ENCODE measurements around the gene MPND. TPM values are rescaled to one million over a fixed set of nuclear protein-coding genes. Genes with fewer than 3 reads are reported as not detected.
A peak's percentile ranks its signal among the peaks of the same experiment; 100 is the strongest.

The MPND gene
- total and polyA plus RNA-seq, 2 of the 13 experiments (the other 11 are each of a cell fraction or from before 2014, with no cell fraction given) = 10.8 to 15.8 TPM

DNA sequence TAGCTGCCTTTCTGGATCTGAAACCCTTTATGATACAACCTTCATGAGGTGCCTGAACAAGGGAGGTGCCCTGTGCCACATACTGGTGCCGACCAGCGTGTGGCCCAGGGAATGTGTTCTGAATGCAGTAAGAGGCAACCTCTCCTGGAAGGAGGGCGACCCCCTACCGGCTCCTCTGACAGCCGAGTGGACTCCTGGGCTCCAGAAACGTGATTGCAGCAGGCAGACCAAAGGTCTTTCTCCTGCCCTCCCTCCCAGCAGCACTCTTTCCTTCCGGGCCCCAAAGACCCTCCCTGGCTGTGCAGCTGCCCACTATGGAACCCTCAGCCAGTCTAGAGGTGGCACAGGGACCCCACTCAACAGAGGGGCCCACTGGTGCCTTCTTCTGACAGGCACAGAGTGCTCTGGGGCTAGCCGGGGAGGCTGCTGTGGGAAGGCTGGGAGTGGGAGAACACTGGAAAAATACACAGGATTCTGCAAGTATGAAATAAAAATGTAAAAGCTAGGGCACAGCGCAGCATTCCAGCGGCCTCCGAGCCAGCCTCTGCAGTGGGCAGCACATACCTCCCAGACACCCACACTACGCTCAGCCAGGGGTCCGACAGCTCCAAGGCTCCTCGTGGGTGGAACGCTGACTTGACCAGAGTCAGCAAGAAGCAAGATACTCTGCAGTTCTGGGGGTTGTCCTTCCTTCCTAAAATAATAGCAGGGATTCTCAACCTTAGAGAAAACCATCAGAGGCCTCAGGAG lies 42.1 kb downstream of the MPND start (continued):
- TF ChIP-seq, protein P1, sequence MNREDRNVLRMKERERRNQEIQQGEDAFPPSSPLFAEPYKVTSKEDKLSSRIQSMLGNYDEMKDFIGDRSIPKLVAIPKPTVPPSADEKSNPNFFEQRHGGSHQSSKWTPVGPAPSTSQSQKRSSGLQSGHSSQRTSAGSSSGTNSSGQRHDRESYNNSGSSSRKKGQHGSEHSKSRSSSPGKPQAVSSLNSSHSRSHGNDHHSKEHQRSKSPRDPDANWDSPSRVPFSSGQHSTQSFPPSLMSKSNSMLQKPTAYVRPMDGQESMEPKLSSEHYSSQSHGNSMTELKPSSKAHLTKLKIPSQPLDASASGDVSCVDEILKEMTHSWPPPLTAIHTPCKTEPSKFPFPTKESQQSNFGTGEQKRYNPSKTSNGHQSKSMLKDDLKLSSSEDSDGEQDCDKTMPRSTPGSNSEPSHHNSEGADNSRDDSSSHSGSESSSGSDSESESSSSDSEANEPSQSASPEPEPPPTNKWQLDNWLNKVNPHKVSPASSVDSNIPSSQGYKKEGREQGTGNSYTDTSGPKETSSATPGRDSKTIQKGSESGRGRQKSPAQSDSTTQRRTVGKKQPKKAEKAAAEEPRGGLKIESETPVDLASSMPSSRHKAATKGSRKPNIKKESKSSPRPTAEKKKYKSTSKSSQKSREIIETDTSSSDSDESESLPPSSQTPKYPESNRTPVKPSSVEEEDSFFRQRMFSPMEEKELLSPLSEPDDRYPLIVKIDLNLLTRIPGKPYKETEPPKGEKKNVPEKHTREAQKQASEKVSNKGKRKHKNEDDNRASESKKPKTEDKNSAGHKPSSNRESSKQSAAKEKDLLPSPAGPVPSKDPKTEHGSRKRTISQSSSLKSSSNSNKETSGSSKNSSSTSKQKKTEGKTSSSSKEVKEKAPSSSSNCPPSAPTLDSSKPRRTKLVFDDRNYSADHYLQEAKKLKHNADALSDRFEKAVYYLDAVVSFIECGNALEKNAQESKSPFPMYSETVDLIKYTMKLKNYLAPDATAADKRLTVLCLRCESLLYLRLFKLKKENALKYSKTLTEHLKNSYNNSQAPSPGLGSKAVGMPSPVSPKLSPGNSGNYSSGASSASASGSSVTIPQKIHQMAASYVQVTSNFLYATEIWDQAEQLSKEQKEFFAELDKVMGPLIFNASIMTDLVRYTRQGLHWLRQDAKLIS (CRISPR knock-in tag; IDR thresholded peaks at IDR 0.05) = no peak
- TF ChIP-seq ZFP1 (CRISPR knock-in tag; IDR thresholded peaks at IDR 0.05) = no peak
- no peak for TF ChIP-seq EHMT2 (IDR thresholded peaks at IDR 0.05; ENCODE audit: borderline replicate concordance, low read depth, low read length)
- TF ChIP-seq, protein P2, sequence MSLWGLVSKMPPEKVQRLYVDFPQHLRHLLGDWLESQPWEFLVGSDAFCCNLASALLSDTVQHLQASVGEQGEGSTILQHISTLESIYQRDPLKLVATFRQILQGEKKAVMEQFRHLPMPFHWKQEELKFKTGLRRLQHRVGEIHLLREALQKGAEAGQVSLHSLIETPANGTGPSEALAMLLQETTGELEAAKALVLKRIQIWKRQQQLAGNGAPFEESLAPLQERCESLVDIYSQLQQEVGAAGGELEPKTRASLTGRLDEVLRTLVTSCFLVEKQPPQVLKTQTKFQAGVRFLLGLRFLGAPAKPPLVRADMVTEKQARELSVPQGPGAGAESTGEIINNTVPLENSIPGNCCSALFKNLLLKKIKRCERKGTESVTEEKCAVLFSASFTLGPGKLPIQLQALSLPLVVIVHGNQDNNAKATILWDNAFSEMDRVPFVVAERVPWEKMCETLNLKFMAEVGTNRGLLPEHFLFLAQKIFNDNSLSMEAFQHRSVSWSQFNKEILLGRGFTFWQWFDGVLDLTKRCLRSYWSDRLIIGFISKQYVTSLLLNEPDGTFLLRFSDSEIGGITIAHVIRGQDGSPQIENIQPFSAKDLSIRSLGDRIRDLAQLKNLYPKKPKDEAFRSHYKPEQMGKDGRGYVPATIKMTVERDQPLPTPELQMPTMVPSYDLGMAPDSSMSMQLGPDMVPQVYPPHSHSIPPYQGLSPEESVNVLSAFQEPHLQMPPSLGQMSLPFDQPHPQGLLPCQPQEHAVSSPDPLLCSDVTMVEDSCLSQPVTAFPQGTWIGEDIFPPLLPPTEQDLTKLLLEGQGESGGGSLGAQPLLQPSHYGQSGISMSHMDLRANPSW (CRISPR knock-in tag; IDR thresholded peaks at IDR 0.05; ENCODE audit: borderline replicate concordance) = no peak
- TF ChIP-seq, protein P3, sequence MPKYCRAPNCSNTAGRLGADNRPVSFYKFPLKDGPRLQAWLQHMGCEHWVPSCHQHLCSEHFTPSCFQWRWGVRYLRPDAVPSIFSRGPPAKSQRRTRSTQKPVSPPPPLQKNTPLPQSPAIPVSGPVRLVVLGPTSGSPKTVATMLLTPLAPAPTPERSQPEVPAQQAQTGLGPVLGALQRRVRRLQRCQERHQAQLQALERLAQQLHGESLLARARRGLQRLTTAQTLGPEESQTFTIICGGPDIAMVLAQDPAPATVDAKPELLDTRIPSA (CRISPR knock-in tag; IDR thresholded peaks at IDR 0.05; ENCODE audit: borderline replicate concordance) = no peak
- TF ChIP-seq, protein P4, sequence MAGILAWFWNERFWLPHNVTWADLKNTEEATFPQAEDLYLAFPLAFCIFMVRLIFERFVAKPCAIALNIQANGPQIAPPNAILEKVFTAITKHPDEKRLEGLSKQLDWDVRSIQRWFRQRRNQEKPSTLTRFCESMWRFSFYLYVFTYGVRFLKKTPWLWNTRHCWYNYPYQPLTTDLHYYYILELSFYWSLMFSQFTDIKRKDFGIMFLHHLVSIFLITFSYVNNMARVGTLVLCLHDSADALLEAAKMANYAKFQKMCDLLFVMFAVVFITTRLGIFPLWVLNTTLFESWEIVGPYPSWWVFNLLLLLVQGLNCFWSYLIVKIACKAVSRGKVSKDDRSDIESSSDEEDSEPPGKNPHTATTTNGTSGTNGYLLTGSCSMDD (CRISPR knock-in tag; IDR thresholded peaks at IDR 0.05) = no peak
- TF ChIP-seq KDM6A (CRISPR knock-in tag; IDR thresholded peaks at IDR 0.05; ENCODE audit: low read depth) = no peak
- no peak for TF ChIP-seq ZSCAN12 (CRISPR knock-in tag; IDR thresholded peaks at IDR 0.05)
- no peak for TF ChIP-seq GTF3A (CRISPR knock-in tag; conservative IDR thresholded peaks at IDR 0.05)
- TF ChIP-seq, protein P5, sequence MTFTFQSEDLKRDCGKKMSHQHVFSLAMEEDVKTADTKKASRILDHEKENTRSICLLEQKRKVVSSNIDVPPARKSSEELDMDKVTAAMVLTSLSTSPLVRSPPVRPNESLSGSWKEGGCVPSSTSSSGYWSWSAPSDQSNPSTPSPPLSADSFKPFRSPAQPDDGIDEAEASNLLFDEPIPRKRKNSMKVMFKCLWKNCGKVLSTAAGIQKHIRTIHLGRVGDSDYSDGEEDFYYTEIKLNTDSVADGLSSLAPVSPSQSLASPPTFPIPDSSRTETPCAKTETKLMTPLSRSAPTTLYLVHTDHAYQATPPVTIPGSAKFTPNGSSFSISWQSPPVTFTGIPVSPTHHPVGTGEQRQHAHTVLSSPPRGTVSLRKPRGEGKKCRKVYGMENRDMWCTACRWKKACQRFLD (CRISPR knock-in tag; IDR thresholded peaks at IDR 0.05; ENCODE audit: borderline replicate concordance) = no peak
- TF ChIP-seq TBX2 (CRISPR knock-in tag; IDR thresholded peaks at IDR 0.05; ENCODE audit: borderline replicate concordance) = 0 out of 2 replicates have a peak, but pooled peaks have one; percentile 23
- no peak for TF ChIP-seq ZNF777 (CRISPR knock-in tag; IDR thresholded peaks at IDR 0.05)
- TF ChIP-seq ELF4 (CRISPR knock-in tag; IDR thresholded peaks at IDR 0.05; ENCODE audit: borderline replicate concordance) = no peak
- TF ChIP-seq NCOR1 (IDR thresholded peaks at IDR 0.05; ENCODE audit: borderline replicate concordance, low read length) = no peak
- TF ChIP-seq GTF2F1 (IDR thresholded peaks at IDR 0.05; ENCODE audit: low read length) = no peak
- TF ChIP-seq, protein P6, sequence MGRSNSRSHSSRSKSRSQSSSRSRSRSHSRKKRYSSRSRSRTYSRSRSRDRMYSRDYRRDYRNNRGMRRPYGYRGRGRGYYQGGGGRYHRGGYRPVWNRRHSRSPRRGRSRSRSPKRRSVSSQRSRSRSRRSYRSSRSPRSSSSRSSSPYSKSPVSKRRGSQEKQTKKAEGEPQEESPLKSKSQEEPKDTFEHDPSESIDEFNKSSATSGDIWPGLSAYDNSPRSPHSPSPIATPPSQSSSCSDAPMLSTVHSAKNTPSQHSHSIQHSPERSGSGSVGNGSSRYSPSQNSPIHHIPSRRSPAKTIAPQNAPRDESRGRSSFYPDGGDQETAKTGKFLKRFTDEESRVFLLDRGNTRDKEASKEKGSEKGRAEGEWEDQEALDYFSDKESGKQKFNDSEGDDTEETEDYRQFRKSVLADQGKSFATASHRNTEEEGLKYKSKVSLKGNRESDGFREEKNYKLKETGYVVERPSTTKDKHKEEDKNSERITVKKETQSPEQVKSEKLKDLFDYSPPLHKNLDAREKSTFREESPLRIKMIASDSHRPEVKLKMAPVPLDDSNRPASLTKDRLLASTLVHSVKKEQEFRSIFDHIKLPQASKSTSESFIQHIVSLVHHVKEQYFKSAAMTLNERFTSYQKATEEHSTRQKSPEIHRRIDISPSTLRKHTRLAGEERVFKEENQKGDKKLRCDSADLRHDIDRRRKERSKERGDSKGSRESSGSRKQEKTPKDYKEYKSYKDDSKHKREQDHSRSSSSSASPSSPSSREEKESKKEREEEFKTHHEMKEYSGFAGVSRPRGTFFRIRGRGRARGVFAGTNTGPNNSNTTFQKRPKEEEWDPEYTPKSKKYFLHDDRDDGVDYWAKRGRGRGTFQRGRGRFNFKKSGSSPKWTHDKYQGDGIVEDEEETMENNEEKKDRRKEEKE (IDR thresholded peaks at IDR 0.05) = no peak
- no peak for TF ChIP-seq FOSL2 (CRISPR knock-in tag; IDR thresholded peaks at IDR 0.05)

All from HepG2 (cell line).